ENCODE data around the gene AQP10. TPM values are rescaled to one million over a fixed set of nuclear protein-coding genes. Genes with fewer than 3 reads are reported as not detected.

AQP10 gene
- total RNA-seq, 2 experiments from 2014 or later, result 0.14 TPM; not detected in 1

DNA sequence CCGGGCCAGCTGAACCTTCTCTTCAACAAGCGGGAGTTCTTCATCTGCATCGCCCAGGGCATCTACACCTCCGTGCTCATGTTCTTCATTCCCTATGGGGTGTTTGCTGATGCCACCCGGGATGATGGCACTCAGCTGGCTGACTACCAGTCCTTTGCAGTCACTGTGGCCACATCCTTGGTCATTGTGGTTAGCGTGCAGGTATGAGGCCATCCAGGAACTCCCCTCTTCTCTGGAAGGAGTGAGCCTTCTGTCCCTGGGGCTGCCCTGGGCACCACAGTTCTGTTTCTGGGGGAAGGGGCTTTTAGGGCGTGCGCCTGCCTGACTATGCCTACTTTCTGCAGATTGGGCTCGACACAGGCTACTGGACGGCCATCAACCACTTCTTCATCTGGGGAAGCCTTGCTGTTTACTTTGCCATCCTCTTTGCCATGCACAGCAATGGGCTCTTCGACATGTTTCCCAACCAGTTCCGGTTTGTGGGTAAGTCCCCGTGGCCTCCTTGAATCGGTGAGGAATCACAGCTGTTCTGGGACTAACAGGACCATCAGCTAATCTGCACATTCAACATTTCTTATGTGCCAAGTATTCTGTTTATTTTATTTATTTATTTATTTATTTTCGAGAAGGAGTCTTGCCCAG is 25.5 kb downstream of the AQP10 start:
- ATAC-seq (no peak), DNase-seq (no peak)
- Mint-ChIP-seq H3K27ac (peak overlapping the region; percentile 78), H3K4me3 (no peak overlapping the region), H3K27me3 (no peaks in the 10 kb centered on the region), H3K4me1 (ENCODE audit: low read depth) (peaks cover 67% of the 10 kb centered on the region), H3K9me3 (no peaks in the 10 kb centered on the region), H3K36me3 (ENCODE audit: low read depth) (peaks cover 70% of the 10 kb centered on the region)
- intact Hi-C loops (cut with micrococcal nuclease), result loop anchor here (10.0 kb wide), 1 partner anchor 128 kb away; no protein-coding TSS in a partner anchor
- ChIA-PET POLR2A (no interaction called here), CTCF (interaction anchor here (0.8 to 14.6 kb wide), 8 partner anchors 8 to 133 kb away, joined by 3 to 214 read pairs (median 4); partner anchors contain the start of gene ATP8B2)
- TF ChIP-seq, protein P1, sequence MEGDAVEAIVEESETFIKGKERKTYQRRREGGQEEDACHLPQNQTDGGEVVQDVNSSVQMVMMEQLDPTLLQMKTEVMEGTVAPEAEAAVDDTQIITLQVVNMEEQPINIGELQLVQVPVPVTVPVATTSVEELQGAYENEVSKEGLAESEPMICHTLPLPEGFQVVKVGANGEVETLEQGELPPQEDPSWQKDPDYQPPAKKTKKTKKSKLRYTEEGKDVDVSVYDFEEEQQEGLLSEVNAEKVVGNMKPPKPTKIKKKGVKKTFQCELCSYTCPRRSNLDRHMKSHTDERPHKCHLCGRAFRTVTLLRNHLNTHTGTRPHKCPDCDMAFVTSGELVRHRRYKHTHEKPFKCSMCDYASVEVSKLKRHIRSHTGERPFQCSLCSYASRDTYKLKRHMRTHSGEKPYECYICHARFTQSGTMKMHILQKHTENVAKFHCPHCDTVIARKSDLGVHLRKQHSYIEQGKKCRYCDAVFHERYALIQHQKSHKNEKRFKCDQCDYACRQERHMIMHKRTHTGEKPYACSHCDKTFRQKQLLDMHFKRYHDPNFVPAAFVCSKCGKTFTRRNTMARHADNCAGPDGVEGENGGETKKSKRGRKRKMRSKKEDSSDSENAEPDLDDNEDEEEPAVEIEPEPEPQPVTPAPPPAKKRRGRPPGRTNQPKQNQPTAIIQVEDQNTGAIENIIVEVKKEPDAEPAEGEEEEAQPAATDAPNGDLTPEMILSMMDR (IDR thresholded peaks at IDR 0.05), result no peak

DNA sequence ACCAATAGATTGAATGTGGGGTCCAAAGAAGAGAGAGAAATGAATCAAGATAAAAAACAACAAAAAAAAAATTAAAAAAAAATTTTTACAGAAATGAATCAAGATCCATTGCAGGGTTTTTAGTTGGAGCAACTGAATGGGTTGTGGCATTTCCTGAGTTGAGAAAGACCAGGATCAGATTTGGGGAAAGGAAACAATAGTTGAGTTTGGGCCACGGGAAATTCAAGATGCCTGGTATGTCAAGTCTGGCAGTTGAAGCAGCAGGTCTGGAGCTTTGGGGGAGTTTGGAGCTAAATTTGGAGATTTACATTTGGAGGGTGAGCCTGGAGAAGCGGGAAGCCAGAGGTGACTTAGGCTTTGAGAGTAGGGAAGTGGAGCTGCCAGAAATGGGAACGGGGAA is 27.1 kb downstream of the AQP10 start:
- peaks cover 56% of the 10 kb centered on the region for H3K36me3 Mint-ChIP-seq (ENCODE audit: low read depth)
- ATAC-seq (no peak), DNase-seq (no peak)
- peaks cover 62% of the 10 kb centered on the region for H3K4me1 Mint-ChIP-seq (ENCODE audit: low read depth)
- CTCF ChIA-PET, result interaction anchor here (0.9 to 6.2 kb wide), 5 partner anchors 9 to 57 kb away, joined by 3 to 46 read pairs (median 3); no protein-coding TSS in a partner anchor
- no peak overlapping the region for H3K4me3 Mint-ChIP-seq
- TF ChIP-seq, protein P1 (IDR thresholded peaks at IDR 0.05), result no peak
- no peaks in the 10 kb centered on the region for H3K27me3 Mint-ChIP-seq
- H3K9me3 Mint-ChIP-seq, result no peaks in the 10 kb centered on the region
- intact Hi-C loops (cut with micrococcal nuclease), result loop anchor here (10.0 kb wide), 1 partner anchor 127 kb away; no protein-coding TSS in a partner anchor
- peak overlapping the region; percentile 11 for H3K27ac Mint-ChIP-seq
- POLR2A ChIA-PET, result interaction anchor here (0.6 to 0.9 kb wide), 2 partner anchors 13 to 14 kb away, joined by 3 read pairs; no protein-coding TSS in a partner anchor

DNA sequence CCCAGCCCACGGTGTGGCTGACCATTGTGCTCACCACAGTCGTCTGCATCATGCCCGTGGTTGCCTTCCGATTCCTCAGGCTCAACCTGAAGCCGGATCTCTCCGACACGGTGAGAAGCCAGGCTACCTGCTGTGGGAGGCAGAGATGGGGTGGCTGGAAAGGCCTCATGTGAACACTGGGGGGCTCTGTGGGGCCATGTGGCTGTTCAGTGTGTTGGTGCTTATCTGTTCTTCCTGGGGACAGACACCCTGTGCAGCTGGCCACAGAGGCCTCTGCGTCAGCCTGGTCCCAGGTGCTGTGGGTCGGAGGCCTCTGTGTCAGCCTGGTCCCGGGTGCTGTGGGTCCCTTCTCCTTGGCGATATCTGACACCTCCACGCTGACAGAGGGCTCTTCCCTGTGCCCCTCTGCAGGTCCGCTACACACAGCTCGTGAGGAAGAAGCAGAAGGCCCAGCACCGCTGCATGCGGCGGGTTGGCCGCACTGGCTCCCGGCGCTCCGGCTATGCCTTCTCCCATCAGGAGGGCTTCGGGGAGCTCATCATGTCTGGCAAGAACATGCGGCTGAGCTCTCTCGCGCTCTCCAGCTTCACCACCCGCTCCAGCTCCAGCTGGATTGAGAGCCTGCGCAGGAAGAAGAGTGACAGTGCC is 27.7 kb downstream of the AQP10 start:
- H3K27ac Mint-ChIP-seq, result peak overlapping the region; percentile 11
- intact Hi-C loops (cut with micrococcal nuclease), result loop anchor here (10.0 kb wide), 1 partner anchor 126 kb away; no protein-coding TSS in a partner anchor
- H3K4me1 Mint-ChIP-seq (ENCODE audit: low read depth), result peaks cover 62% of the 10 kb centered on the region
- peaks cover 50% of the 10 kb centered on the region for H3K36me3 Mint-ChIP-seq (ENCODE audit: low read depth)
- TF ChIP-seq, protein P1 (IDR thresholded peaks at IDR 0.05), result no peak
- H3K9me3 Mint-ChIP-seq, result no peaks in the 10 kb centered on the region
- H3K27me3 Mint-ChIP-seq, result no peaks in the 10 kb centered on the region
- ChIA-PET POLR2A (interaction anchor here (0.6 kb wide), 1 partner anchor 12 kb away, joined by 3 read pairs; no protein-coding TSS in a partner anchor), CTCF (interaction anchor here (0.9 to 6.2 kb wide), 4 partner anchors 13 to 56 kb away, joined by 3 to 46 read pairs (median 3); no protein-coding TSS in a partner anchor)
- H3K4me3 Mint-ChIP-seq, result no peak overlapping the region
- DNase-seq (no peak), ATAC-seq (no peak)

DNA sequence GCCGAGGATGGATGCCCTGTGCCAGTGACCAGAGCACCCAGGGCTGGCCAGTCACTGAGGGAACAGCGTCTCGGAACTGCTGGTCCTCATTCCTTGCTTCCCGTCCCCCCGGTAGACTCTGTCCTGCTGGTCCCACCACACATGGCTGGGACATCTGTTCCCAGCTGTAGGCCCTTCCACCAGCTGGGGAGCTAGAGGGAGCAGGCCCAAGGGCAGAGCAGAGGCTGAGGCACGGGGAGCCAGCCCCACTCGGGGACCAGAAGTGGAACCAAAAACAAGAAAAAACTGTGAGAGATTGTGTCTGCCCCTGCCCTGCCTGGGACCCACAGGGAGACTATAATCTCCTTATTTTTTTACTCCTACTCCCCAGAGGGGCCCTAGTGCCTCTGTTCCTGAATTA is 28.2 kb downstream of the AQP10 start:
- H3K36me3 Mint-ChIP-seq (ENCODE audit: low read depth), result peaks cover 45% of the 10 kb centered on the region
- no peaks in the 10 kb centered on the region for H3K9me3 Mint-ChIP-seq
- no peaks in the 10 kb centered on the region for H3K27me3 Mint-ChIP-seq
- peaks cover 62% of the 10 kb centered on the region for H3K4me1 Mint-ChIP-seq (ENCODE audit: low read depth)
- TF ChIP-seq, protein P1 (IDR thresholded peaks at IDR 0.05), result no peak
- ATAC-seq, result no peak
- ChIA-PET POLR2A (interaction anchor here (0.7 kb wide), 1 partner anchor 13 kb away, joined by 3 read pairs; no protein-coding TSS in a partner anchor), CTCF (interaction anchor here (6.2 kb wide), 1 partner anchor 13 kb away, joined by 46 read pairs; no protein-coding TSS in a partner anchor)
- no peak overlapping the region for H3K4me3 Mint-ChIP-seq
- peak overlapping the region; percentile 7 for H3K27ac Mint-ChIP-seq
- intact Hi-C loops (cut with micrococcal nuclease), result loop anchor here (10.0 kb wide), 1 partner anchor 126 kb away; no protein-coding TSS in a partner anchor
- no peak for DNase-seq

Measured in activated CD8-positive, alpha-beta T cell treated with anti-CD3 and anti-CD28 coated beads for 36 hours (primary cell).